Left lung (tissue), 10 donors: Measurements from ENCODE around the gene NOXO1. TPM values are rescaled to one million over a fixed set of nuclear protein-coding genes. Genes with fewer than 3 reads are reported as not detected.
A peak's percentile ranks its signal among the peaks of the same experiment; 100 is the strongest.

ENCODE experiments used
- ATAC-seq: fragments of 200-7000 bp; cut with Tn5 transposase; one replicate; pipeline ENCODE4 v1.9.1; 2020; ENCODE audit warnings: moderate library complexity
- DNase-seq, 4 donors: peaks; one replicate each; pipeline ENCODE4 v3.0.0-alpha.2; 2013 to 2020
- H3K27ac ChIP-seq, 2 donors: fragments of 200-600 bp; sonication (generic) in 1 of 2; one replicate each; pipeline versions ENCODE4 v1.5.0 to v1.8.0; 2020 to 2021
- H3K27me3 ChIP-seq, 2 donors: fragments of 200-600 bp; sonication (generic) in 1 of 2; one replicate each; pipeline versions ENCODE4 v1.5.0 to v1.8.0; 2020 to 2021
- H3K36me3 ChIP-seq, 2 donors: fragments of 200-600 bp; sonication (generic) in 1 of 2; one replicate each; pipeline versions ENCODE4 v1.5.0 to v1.8.0; 2020 to 2021
- H3K4me1 ChIP-seq, 2 donors: fragments of 200-600 bp; one replicate each; pipeline ENCODE4 v1.8.0; 2021
- H3K4me3 ChIP-seq, 2 donors: fragments of 200-600 bp; sonication (generic) in 1 of 2; one replicate each; pipeline versions ENCODE4 v1.5.0 to v1.8.0; 2020 to 2021; ENCODE audit warnings: mild to moderate bottlenecking in 1 of 2
- H3K9me3 ChIP-seq, 2 donors: fragments of 200-600 bp; sonication (generic) in 1 of 2; one replicate each; pipeline versions ENCODE4 v1.5.0 to v1.8.0; 2020 to 2021
- intact Hi-C, 2 donors: fragments of 100-400 bp; cut with DNase I; formaldehyde crosslinking; loops; one replicate each; pipeline versions ENCODE4 v1.11.2 to v1.14.2; 2022
- polyA plus RNA-seq, 6 donors: library from polyadenylated mRNA; unstranded; fragments of 120-200 nt; gene quantifications; one replicate each; pipeline ENCODE4 v1.2.1, GENCODE V29; 2013; ENCODE audit not compliant: insufficient read length in 6 of 6
- total RNA-seq, 2 donors: library from RNA; stranded (reverse); fragmentation: NEBNext Ultra II Directional; extraction: Animal tissue kit (Norgen Biotek cat#: 25700); gene quantifications; one replicate each; pipeline ENCODE4 v1.2.1, GENCODE V29; 2021
- TF ChIP-seq, protein P1 (sequence below), 2 donors: fragments of 200-600 bp; sonication (generic) in 1 of 2; IDR thresholded peaks; one replicate each; pipeline versions ENCODE4 v1.5.0 to v1.8.0; 2021; ENCODE audit warnings: antibody characterized with exemption in 2 of 2
- donor health status: DM: no; HTN: yes; CAD: no.
- donor health status: DM: no; HTN: no; CAD: no.

The NOXO1 gene
- total and polyA plus RNA-seq, 8 donors = 0.30 to 5.6 (median 0.64) TPM; not detected in 2

DNA sequence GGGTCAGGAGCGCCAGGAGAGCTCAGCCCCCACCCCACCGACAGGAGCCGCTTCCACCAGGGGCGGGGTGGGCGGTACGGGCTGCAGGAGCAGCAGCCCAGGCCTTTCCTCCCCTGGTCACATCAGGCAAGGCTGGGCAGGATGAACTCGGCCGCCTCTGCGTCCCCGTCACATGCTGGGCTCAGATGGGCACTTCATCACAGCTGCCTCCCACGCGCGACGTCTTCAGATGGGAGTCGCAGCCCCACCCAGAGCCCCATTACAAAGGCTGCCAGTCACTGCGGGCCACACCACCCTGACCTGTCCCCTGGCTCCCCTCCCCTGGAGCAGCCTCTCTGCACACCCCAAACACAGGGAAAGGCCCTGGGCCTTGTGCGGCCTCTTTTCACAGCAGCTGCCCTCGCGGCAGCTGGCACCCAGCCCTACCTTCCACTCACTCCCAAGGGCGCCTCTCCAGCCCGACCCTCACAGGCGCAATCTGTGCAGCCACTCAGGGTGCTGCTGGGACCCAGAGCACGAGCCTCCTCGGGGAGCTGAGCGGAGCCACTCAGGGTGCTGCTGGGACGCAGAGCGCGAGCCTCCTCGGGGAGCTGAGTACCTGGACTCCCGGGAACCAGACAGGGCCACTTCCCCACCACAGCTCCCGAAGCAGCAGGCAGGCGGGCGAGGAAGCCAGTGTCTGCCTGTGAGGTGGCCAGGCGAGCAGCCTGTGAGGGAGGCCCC lies 23.7 kb upstream of the NOXO1 start:
- peaks cover 0 to 36% of the 10 kb centered on the region in 2 donors for H3K36me3 ChIP-seq
- DNase-seq (no peak), ATAC-seq (no peak)
- intact Hi-C loops = no loop called here
- H3K4me1 ChIP-seq = peaks cover 32 to 59% of the 10 kb centered on the region in 2 donors
- TF ChIP-seq, protein P1, sequence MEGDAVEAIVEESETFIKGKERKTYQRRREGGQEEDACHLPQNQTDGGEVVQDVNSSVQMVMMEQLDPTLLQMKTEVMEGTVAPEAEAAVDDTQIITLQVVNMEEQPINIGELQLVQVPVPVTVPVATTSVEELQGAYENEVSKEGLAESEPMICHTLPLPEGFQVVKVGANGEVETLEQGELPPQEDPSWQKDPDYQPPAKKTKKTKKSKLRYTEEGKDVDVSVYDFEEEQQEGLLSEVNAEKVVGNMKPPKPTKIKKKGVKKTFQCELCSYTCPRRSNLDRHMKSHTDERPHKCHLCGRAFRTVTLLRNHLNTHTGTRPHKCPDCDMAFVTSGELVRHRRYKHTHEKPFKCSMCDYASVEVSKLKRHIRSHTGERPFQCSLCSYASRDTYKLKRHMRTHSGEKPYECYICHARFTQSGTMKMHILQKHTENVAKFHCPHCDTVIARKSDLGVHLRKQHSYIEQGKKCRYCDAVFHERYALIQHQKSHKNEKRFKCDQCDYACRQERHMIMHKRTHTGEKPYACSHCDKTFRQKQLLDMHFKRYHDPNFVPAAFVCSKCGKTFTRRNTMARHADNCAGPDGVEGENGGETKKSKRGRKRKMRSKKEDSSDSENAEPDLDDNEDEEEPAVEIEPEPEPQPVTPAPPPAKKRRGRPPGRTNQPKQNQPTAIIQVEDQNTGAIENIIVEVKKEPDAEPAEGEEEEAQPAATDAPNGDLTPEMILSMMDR (IDR thresholded peaks at IDR 0.05) = no peak
- no peak overlapping the region for H3K4me3 ChIP-seq
- no peak overlapping the region for H3K27ac ChIP-seq
- no peaks in the 10 kb centered on the region for H3K27me3 ChIP-seq
- no peaks in the 10 kb centered on the region for H3K9me3 ChIP-seq

DNA sequence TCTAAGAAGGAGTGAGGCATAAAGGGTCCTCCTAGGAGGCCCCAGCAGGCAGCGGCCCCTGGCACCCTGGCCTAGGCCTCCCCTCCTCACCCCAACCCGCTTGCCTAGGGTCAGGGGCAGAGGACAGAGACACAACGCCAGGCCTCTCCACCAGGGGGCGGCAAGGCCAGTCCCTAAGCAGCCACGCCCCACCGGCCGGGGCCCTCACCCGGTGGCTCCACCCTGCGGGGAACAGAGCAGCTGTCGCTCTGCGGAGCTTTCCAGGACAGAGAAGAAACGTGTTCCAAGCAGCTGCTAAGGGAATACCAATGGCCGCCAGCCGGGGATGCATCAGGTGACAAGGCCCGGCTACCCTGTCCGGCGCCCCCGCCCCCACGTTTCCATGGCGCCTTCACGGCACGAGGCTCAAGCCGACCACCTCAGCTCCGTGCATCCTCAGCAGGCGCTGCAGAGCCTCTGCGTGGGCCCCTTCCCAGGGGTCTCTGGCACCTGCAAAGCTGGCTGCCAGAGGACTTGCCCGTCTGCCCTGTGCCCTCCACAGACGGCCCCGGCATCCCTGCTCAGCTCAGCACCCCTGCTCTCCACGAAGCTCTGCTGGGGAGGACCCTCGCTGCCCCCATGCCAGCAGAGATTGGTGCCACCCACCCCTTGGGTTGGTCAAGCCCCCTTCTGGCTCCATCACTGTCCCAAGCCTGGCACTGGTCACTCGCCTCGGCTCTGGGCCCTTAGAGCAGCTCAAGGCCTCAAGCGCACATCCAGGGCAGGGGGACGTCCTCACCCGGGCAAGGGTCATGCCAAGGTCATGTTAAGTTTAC lies 22.8 kb upstream of the NOXO1 start:
- Histone ChIP-seq H3K36me3 (peaks cover 0 to 45% of the 10 kb centered on the region in 2 donors), H3K27me3 (no peaks in the 10 kb centered on the region), H3K4me1 (peaks cover 32 to 58% of the 10 kb centered on the region in 2 donors), H3K27ac (no peak overlapping the region), H3K4me3 (no peak overlapping the region), H3K9me3 (no peaks in the 10 kb centered on the region)
- TF ChIP-seq, protein P1 (IDR thresholded peaks at IDR 0.05) = peak; percentile 85 to 93
- DNase-seq (peak in 3 of 4 donors; percentile 87 to 97 (median 91)), ATAC-seq (peak; percentile 93)
- intact Hi-C loops = no loop called here

DNA sequence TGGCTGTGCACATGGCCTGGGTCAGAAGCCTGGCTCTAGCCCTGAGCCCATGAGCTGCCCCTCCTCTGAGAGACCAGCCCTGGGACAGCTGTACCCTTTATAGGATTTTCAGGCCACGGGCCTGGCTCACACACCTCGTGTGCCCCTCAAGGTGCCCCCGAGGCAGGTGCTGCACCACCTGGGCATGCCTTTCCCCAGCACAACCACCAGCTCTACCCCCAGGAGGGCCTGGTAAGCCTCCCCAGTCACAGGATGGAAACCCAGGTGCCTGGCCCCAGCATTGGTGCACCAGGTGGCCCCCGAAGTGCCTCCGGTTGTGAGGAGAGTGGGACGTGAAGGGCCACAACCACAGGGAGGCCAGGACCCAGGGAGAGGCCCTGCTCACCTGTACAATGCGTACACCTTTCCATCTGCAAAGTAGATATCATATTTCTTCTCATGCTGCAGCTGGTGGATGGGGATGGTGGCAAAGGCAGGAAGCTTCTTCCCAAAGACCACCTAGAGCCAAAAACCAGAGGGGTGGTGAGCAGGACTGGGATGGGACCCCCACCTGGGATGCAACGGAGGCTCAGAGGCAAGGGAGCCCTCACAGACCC lies 22.1 kb upstream of the NOXO1 start:
- H3K36me3 ChIP-seq = peaks cover 0 to 52% of the 10 kb centered on the region in 2 donors
- H3K9me3 ChIP-seq = no peaks in the 10 kb centered on the region
- no peak for DNase-seq
- no peak for ATAC-seq
- intact Hi-C loops = no loop called here
- H3K4me1 ChIP-seq = peaks cover 27 to 51% of the 10 kb centered on the region in 2 donors
- H3K27me3 ChIP-seq = no peaks in the 10 kb centered on the region
- no peak overlapping the region for H3K4me3 ChIP-seq
- TF ChIP-seq, protein P1 (IDR thresholded peaks at IDR 0.05) = no peak
- no peak overlapping the region for H3K27ac ChIP-seq

DNA sequence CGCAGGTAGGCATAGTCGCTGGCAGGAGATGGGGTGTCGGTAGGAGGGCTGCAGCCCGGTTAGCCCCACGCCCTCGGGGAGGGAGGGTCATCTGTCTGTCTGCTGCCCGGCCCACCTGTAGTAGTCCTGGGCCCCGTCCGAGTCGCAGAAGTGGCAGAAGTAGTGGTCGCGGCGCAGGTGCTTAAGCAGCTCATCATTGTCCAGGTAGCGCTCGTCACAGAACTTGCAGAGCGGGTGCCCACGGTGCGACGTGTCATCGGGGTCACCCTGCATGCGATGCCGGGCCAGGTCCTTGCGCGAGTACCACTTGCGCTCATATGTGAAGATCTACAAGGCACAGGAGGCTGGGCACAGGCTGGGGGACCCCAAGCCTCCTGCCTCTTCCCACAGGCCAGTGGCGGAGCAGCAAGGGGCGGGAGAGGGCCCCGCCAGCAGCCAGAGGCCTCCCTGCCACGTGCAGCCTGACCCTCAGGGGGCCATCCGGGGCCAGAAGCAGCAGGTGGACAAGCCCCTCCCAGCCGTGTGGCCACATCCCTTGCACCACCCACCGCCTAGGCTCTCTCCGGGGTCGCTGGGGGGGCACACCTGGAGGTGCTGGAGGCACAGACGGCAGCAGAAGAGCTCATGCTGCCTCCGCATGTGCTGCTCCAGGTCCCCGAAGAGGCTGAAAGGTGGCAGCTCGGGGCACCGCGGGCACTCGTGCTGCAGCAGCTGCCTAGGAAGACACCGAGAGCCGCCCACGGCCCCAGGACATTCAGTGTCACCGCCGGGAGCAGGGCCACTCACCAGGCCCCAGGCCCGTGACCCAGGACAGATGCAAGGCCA lies 21.3 kb upstream of the NOXO1 start:
- Histone ChIP-seq H3K36me3 (peaks cover 0 to 59% of the 10 kb centered on the region in 2 donors), H3K27me3 (no peaks in the 10 kb centered on the region), H3K27ac (no peak overlapping the region), H3K9me3 (no peaks in the 10 kb centered on the region), H3K4me3 (no peak overlapping the region), H3K4me1 (peaks cover 19 to 43% of the 10 kb centered on the region in 2 donors)
- intact Hi-C loops = no loop called here
- TF ChIP-seq, protein P1 (IDR thresholded peaks at IDR 0.05) = no peak
- peak in 1 of 4 donors; percentile 71 for DNase-seq
- no peak for ATAC-seq
